ENCODE data around the gene FKBP4.
"Not testable (repeated sequence)": the region's sequence is repeated elsewhere in the genome, so short reads cannot be mapped to it uniquely, and the experiment has no call there.

FKBP4 gene, protein sequence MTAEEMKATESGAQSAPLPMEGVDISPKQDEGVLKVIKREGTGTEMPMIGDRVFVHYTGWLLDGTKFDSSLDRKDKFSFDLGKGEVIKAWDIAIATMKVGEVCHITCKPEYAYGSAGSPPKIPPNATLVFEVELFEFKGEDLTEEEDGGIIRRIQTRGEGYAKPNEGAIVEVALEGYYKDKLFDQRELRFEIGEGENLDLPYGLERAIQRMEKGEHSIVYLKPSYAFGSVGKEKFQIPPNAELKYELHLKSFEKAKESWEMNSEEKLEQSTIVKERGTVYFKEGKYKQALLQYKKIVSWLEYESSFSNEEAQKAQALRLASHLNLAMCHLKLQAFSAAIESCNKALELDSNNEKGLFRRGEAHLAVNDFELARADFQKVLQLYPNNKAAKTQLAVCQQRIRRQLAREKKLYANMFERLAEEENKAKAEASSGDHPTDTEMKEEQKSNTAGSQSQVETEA

DNA sequence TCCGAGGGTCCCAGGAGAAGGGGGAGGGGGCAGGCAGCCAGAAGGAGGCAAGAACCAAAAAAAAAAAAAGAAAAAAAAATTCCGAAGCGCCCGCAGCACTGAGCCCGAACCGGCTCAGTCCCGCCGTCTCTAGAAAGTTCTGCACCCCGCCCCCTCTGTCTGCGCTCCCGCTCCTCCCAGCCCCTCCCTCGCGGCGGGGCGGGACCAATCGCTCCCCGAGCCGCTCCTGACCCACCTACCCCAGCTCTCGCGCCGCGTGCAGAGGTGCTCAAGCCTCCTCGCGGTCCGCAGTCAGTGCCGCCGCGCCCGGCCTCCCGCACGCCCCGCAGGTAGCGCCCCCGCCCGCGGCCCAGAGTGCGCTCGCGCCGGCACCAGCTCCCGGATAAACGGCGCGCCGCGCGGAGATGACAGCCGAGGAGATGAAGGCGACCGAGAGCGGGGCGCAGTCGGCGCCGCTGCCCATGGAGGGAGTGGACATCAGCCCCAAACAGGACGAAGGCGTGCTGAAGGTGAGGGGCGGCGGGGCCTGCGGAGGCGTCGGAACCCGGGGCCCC lies at the start of gene FKBP4:
TSS of gene FKBP4 (plus strand) at position 235 of the 554 bp plus-strand sequence. CDS start at position 405, 170 bp downstream.
- peak; percentile 86 for DNase-seq

DNA sequence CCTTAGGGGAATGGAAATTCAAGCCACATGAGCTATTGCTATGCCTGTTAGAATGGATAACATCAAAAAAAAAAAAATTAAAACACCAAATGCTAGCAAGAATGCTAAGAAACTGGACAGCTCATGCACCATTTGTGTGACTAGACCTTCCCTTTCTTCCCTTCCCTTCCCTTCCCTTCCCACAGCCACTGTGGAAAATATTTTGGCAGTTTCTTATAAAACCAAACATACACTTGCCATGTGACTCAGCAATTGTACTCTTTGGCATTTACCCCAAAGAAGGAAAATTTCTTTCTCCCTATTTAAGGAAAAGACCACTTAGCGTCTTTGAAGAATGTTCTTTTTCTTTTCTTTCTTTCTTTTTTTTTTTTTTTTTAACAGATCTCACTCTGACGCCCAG lies 49.1 kb upstream of the FKBP4 start:
- no peak for DNase-seq

DNA sequence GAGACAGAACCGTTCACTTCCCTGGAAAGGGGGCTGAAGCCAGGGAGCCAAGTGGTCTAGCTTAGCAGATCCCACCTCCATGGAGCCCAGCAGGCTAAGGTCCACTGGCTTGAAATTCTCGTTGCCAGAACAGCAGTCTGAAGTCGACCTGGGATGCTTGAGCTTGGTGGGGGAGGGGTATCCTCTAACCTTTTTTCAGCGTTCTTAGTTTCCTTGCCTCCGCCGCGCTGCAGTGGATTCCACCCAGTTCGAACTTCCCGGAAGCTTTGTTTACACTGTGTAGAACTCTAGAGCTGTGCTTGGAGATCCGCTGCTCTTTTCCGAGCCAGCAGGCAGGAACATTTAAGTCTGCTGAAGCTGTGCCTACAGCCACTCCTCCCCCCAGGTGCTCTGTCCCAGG lies 45.2 kb upstream of the FKBP4 start:
- DNase-seq, result no peak

DNA sequence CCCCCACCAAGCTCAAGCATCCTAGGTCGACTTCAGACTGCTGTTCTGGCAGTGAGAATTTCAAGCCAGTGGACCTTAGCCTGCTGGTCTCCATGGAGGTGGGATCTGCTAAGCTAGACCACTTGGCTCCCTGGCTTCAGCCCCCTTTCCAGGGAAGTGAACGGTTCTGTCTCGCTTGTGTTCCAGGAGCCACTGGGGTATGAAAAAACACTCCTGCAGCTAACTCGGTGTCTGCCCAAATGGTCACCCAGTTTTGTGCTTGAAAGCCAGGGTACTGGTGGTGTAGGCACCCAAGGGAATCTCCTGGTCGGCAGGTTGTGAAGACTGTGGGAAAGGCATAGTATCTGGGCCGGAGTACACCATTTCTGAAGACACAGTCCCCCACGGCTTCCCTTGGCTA lies 44.6 kb upstream of the FKBP4 start:
- no peak for DNase-seq

DNA sequence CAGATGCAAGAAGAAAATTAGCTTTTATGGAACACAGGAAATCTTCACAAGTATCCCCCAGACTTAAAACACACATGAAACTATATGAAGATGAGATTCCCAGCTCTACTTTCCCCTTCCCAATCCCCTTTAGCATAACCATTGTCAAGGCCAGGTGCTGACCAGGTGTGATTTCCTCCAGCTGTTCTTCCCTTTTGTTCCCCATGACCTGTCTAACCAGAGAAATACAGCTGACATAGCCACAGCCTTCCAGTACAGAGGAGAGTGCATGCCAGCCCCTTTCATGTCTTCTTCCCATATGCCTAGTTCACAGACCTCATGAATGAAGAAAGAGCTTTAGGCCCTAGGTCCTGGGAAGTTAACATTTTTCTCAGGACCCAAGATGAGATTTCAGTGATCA lies 43.5 kb upstream of the FKBP4 start:
- no peak for DNase-seq

DNA sequence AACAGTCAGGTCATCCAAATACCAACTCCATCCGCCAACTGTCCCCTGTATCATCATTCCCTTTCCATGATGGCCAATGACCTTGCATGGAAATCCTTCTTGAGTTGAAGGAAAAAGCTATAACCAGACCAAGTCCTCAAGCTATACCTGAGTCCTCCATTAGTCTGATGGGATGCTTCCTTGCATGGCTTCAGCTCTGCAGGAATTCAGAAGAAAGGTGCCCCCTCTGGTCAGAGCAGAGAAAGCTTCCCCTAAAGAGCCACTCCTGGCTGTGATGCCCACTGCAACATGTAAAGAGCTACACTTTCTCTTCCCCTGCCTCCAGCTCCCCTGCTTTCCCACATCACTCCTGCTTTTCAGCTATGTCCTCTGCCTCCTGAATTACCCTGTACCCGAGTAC lies 43.1 kb upstream of the FKBP4 start:
- DNase-seq, result no peak

DNA sequence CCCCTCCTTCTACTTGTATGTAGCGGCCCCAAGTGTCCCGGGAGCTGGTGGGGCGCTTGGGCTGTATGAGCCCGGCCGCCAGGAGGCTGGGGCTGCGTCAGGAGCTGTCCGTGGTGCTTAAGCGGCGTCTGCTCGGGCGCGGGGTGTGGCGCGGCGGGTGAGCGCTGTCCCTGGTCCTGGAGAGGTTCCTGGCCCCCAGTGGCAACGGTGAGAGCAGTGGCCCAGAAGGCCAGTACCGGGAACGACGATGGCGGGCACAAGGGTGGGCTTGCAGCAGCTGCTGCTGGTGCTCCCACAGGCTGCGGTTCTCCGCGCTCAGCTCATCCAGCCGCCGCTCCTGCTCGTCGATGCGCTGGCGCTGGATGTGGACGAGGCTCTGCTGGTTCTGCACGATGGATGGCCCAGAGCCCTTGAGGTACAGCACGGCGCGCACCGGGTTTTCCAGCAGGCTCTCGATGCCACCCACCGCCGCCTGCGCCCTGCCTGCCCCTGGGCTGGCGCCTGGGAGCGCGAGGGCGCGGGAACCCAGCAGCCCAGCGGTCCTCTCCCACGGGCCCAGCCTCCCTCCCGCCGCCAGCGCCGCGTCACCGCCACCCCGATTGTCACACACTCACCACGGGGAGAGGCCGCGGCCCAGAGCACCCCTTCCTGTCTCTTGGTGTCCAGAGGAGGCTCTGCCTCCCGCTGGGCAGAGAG lies 41.9 kb upstream of the FKBP4 start:
- peak; percentile 45 for DNase-seq

DNA sequence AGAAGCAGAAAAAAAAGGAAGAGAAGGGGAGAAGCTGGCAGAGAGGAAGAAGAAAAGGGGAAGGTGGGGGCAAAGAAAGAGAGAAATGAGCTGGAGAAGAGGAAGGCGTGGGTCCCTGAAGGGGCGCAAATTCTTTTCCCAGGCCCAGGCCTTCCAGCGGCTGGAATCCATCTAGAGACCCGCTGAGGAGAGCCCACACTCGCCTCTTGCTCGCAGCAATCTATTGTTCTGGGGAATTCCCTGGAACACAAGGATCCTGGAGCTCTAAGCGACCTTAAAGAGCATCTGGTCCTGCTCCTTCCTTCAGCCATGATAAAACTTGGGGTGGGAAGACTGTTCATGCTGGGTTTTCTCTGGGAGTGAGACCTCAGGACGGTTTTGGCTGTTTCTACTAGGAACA lies 41.2 kb upstream of the FKBP4 start:
- no peak for DNase-seq

DNA sequence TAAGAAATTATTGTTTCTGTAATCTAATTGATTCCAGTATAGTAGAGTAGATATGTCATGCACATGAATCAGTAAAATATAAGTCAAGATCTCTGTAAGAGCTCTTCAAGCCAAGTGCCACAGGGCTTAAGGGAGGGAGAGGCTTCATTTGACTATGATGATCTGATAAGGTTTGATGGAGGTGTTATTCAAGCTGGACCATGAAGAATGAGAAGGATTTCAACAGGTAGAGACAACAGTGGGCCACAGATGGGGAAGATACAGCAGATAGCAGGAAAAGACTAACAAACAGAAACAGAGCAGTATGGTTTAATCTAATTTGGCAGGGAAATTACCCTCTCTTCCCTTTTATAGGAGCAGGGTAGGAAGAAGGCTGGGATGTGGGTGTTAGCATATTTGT lies 40.6 kb upstream of the FKBP4 start:
- no peak for DNase-seq

DNA sequence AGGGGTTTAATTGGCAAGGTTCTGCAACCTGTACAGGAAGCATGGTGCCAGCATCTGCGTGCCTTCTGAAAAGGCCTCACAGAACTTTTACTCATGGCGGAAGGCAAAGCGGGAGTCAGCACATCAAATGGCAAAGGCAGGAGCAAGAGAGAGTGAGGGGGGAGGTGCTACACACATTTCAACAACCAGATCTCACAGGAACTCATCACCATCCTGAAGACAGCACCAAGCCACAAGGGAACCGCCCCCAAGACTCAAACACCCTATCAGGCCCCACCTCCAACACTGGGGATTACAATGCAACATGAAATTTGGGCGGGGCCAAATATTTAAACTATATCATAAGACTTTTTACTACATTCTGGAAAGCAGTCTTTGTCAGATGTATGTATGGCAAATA lies 38.0 kb upstream of the FKBP4 start:
- DNase-seq, result no peak

DNA sequence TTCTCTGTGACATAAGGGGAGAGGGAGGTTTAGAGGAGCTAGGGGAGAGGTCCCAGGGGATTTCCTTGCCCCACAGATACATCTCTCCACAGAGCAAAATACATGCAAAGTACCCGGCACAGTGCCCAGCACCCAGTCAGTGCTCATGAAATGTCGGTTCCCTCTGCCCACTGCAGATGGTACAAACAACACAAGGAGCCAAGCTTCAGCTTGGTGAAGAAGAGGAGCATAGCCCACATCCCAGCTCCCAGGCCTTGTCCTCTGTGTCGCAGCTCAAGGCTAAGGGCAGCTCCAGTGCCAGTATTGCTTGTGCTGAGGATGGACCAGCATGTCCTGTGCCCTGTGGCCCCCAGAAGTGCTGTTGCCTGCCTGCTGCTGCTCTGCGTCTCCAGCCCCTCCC lies 35.0 kb upstream of the FKBP4 start:
- no peak for DNase-seq

DNA sequence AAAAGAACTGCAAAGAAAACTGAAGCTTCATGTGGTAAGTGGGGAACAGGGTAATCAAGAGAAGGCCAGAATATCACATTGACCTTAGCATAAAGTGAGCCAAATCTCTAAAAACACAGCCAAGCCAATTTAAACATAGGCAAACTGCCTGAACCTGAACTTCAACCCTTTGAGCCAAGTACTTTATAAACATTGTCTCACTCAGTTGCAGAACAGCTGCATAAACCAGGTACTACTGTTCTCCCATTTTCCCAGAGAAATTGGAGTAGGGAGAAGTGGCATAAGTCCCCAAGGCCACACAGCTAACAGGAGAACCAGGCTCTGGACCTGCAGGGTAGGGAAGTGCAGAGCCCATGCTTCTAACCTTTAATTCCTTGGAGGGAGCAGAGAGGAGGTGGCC lies 30.4 kb upstream of the FKBP4 start:
- DNase-seq, result no peak

DNA sequence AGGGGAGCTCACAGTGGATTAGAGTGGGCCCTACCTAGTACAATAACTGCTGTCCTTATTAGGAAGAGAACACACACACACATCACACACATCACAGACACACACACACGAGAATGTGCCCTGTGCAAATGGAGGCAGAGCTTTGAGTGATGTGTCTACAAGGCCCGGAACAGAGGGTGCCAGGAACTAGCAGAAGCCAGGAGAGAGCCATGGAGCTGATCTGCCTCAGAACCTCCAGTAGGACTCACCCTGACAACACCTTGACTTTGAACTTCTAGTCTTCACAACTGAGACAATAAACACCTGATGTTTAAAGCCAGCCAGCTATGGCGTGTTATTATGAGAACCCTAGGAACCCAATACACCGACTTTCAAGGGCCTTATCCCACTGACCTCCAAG lies 29.7 kb upstream of the FKBP4 start:
- no peak for DNase-seq

DNA sequence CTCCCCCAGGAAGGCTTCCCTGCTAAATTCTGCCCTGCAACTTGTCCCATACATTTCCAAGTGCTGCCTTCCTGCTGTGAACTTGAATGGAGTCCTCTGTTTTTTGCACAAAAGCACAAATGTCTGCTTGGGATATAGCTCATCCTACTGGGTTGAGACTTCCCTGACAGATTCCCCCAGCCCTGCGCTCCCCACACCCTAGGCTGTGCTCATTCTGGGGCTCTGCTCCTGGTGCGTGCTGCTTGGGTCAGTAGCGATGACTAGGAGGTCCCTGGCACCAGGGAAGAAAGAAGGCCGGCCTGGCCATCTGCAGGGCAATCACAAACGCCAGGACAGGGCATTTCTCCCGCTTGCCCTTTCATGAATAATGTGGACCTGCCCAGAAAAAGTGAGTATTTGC lies 29.2 kb upstream of the FKBP4 start:
- no peak for DNase-seq

DNA sequence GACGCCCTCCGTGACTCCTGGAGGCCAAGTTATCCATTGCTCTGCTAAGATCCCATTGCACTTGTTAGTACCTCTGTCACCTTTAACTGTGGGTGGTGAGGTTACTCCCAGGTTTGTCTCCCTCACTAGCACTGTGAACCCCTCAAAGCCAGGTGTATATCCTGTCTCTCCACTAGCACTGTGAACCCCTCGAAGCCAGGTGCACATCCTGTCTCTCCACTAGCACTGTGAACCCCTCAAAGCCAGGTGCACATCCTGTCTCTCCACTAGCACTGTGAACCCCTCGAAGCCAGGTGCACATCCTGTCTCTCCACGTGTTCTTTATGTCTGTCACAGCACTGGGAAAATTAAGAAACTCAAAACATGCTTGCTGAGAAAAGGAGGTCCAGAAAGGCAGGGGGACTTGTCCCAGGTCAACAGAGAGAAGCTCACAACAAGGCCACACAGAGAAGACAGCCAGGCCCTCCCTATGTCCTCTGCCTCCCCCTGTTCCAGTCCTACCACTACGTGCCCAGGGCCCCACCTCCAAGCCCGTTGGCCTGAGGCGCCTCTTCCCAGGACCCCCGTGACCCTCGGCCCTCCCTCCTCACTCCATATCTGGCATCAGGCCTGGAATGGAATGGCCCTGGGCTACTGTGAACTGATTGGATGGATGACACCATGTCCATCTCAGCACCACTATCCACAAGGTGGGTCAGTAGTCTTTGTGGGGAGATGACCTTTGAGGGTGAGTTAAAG lies 26.4 kb upstream of the FKBP4 start:
- no peak for DNase-seq

DNA sequence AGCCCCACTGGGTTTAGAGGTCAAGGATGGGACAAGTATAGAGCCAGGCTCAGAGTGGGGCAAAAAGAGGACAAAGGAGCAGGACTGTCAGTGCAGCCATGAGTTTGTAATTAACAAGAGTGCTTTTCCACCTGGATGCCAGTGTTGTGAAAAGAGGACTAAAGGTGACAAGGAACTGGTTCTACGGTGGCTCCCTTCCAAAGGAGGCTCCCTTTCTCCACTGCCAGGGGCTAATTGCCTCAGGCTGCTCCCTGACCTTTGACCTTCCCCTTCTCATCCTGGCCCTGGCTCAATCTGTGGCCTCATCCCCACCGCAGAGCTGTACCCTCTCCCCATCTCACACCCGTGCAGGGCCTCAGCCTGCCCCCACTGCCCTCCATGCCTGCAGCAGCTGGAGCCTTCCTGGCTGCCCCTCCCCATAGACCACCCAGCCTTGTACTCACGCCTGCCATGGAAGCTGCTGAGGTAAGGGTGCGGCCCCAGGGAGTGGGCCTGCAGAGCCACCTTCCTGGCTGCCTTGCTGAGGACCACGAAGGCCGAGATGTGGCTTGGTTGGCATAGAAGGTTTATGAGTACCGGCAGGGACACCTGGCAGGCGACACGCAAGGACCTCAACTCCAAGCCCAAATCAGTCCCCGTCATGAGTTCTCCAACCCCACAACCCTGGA lies 24.8 kb upstream of the FKBP4 start:
- DNase-seq, result no peak

DNA sequence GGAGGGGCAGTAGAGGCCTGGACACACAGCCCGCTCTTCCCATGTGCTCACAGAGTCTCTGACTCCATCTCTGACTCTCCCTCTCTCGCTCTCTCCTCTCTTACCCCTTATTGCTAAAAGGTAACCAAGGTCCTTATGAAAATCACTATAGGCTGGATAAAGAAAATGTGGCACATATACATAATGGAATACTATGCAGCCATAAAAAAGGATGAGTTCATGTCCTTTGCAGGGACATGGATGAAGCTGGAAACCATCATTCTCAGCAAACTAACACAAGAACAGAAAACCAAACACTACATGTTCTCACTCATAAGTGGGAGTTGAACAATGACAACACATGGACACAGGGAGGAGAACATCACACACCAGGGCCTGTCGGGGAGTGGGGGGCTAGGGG lies 24.2 kb upstream of the FKBP4 start:
- not testable (repeated sequence) for DNase-seq

DNA sequence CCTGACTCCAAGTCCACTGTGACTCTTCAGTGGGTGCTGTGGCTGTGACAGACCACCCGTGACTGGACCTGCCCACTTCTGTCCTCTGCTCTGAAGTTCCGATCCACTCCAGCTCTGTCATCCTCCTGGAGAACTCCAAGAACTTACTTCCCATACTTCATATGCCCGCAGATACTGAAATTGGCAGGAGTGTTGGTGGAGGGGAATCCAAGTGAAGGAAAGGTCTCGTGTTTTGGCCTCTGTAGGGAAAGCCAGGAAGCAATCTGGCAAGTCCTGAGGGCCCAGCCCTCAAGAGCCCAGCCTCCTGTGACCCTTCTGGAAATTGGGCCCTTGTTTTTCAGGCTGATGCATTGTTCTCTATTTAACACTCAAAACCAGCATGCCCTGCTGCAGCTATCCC lies 22.4 kb upstream of the FKBP4 start:
- no peak for DNase-seq

DNA sequence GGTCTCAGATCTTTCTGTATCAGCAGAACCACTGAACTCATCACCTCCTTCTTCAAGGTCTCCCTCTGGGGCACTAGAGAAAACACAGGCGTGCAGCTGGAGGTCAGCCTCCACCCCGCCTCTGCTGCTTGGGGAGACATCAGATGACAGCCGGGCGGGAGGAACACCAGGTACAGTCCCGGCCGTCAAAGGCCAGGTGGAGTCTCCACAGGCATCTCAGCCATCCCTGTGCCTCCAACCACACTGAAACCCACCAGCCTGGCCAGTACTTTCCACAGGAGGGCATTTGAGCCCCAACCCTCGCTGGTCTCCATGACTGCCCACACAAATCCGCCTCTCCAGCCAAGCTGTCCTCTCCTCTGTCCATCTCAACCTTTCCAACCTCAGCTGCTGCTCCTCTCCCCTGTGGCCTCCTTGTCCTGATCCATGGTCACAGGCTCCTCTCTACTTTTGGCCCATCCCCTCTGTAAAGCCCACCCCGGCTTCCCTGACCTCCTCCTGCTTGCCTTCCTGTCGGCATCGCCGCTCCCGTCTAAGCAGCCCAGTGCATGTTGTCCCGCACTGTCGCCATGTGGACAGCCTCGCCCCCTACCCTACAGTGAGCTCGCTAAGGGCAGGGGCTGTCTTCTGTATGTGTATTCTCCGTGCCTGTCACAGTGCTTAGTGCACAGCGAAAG lies 21.4 kb upstream of the FKBP4 start:
- DNase-seq, result no peak

DNA sequence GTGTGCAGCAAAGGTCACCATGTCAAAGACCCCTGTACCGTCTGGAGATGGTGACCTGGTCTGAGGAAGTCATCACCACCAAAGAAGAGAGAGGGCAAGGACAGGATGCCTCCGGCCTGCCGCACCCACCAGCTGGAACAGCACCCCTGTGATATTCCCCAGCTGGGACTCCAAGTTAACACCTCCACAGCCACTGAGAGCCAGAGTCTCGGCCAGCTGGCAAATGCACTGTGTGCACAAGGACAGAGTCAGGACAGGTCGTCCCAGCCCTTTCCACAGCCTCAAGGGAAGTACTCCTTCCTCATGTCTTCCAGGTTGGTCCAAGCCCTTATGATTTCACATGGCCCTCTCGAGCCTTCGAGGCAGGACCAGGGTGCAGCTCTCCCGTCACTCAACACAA lies 19.3 kb upstream of the FKBP4 start:
- no peak for DNase-seq

DNA sequence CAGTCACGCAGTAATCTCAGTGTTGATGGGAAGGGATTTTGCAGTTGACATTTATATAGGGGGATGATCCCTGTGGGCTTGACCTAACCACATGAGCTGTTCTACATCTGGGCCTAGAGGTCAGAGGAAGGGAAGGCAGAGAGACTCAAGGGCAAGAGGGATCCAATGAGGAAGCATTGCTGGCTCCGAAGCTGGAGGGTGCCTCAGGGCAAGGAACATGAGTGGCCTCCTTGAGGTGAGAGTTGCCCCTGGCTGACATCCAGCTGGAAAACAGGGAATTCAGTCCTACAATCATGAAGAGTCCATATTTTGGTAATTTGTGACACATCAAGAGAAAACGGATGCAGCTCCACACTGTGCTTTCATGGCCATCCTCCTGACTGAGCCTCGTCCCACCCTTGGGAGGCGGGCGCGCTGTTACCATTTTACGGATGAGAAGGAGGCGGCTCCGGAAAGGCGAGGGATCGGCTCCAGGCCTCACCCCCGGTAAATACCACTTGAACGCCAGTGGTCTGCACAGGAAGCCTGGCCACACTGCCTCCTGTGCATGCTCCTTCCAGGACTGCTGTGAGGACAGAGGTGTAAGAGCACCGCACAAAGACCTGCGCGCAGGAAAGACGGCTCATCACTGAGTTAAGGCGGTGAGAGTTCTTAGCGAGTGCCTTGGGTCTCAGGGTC lies 18.5 kb upstream of the FKBP4 start:
- no peak for DNase-seq

DNA sequence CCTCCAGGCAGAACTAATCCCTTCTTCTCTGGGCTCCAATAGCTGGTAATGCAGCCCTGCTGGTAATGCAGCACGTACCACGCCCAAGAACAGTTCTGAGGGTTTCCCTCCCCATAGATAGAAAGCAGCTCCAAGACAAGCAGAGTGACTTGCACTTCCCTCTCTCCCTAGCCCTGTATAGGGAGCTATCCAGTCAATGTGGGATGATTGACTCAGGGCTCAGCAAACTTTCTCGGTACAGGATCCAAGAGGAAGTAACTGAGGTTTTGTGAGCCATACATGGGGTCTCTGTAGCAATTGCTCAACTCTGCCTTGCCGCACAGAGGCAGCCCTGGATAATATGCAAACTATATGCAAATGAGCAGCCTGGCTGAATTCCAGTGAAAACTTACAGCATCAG lies 15.5 kb upstream of the FKBP4 start:
- no peak for DNase-seq

Data from activated T-cell treated with anti-CD3 and anti-CD28 coated beads for 4 hours (primary cell).